HUES64 (cell line): ENCODE measurements around the gene AHCYL2.
"Not testable (repeated sequence)": the region's sequence is repeated elsewhere in the genome, so short reads cannot be mapped to it uniquely, and the experiment has no call there.

ENCODE experiments used
- H3K27ac ChIP-seq: 2 replicates; pipeline ENCODE4 v1.7.0; 2013; ENCODE audit warnings: low read depth, low read length, inconsistent platforms
- H3K27me3 ChIP-seq: 2 replicates; pipeline ENCODE4 v1.6.1; 2013; ENCODE audit warnings: mild to moderate bottlenecking, low read length; ENCODE audit not compliant: insufficient read depth
- H3K36me3 ChIP-seq: 2 replicates; pipeline ENCODE4 v1.6.1; 2013; ENCODE audit warnings: mild to moderate bottlenecking, low read length; ENCODE audit not compliant: insufficient read depth
- H3K4me1 ChIP-seq: 2 replicates; pipeline ENCODE4 v1.6.1; 2013; ENCODE audit warnings: mild to moderate bottlenecking, low read length, moderate library complexity; ENCODE audit not compliant: insufficient read depth
- H3K4me3 ChIP-seq: 2 replicates; pipeline ENCODE4 v1.5.1; 2013; ENCODE audit warnings: mild to moderate bottlenecking, low read length, moderate library complexity
- H3K9ac ChIP-seq: 2 replicates; pipeline ENCODE4 v1.6.1; 2013; ENCODE audit warnings: mild to moderate bottlenecking, low read depth, low read length
- H3K9me3 ChIP-seq: 2 replicates; pipeline ENCODE4 v1.6.1; 2013; ENCODE audit warnings: low read depth, low read length; ENCODE audit not compliant: insufficient read depth
- WGBS: fragments of 150-250, 120-280 bp; methylation state at CpG from one replicate; pipeline ENCODE4 v1.1.7; 2013; ENCODE audit warnings: missing lambda C conversion rate; 5-methylcytosine and 5-hydroxymethylcytosine counted together

Gene AHCYL2

GRCh38 chr7:129464194-129464593 is 239.4 kb downstream of the AHCYL2 start:
- Histone ChIP-seq H3K27ac (no peak overlapping the region), H3K36me3 (peaks cover 69% of the 10 kb centered on the region), H3K9me3 (no peaks in the 10 kb centered on the region), H3K4me3 (no peak overlapping the region), H3K27me3 (no peaks in the 10 kb centered on the region), H3K9ac (no peak overlapping the region), H3K4me1 (no peaks in the 10 kb centered on the region)
- 91% methylated on average over 4 of the region's 4 CpGs for WGBS

- H3K9me3 ChIP-seq, result no peaks in the 10 kb centered on the region
- no peak overlapping the region for H3K9ac ChIP-seq
- no peaks in the 10 kb centered on the region for H3K27me3 ChIP-seq
- H3K4me3 ChIP-seq, result no peak overlapping the region
- H3K4me1 ChIP-seq, result peaks cover 6% of the 10 kb centered on the region
- WGBS, result 90% methylated on average over 2 of the region's 2 CpGs
- H3K27ac ChIP-seq, result no peak overlapping the region
- H3K36me3 ChIP-seq, result peaks cover 60% of the 10 kb centered on the region
Observed at GRCh38 chr7:129465080-129465479, 240.2 kb downstream of the AHCYL2 start.

GRCh38 chr7:129466796-129467195 is 242.0 kb downstream of the AHCYL2 start:
- Histone ChIP-seq H3K9me3 (no peaks in the 10 kb centered on the region), H3K27ac (no peak overlapping the region), H3K36me3 (peaks cover 45% of the 10 kb centered on the region), H3K4me3 (no peak overlapping the region), H3K27me3 (no peaks in the 10 kb centered on the region), H3K9ac (no peak overlapping the region), H3K4me1 (peaks cover 17% of the 10 kb centered on the region)
- 85% methylated on average over 2 of the region's 3 CpGs for WGBS

GRCh38 chr7:129468087-129468486 is 243.3 kb downstream of the AHCYL2 start:
- WGBS, result 100% methylated on average over 1 of the region's 1 CpG
- Histone ChIP-seq H3K4me3 (no peak overlapping the region), H3K9me3 (no peaks in the 10 kb centered on the region), H3K9ac (no peak overlapping the region), H3K4me1 (peaks cover 17% of the 10 kb centered on the region), H3K27me3 (no peaks in the 10 kb centered on the region), H3K27ac (no peak overlapping the region), H3K36me3 (peaks cover 34% of the 10 kb centered on the region)

GRCh38 chr7:129468547-129468946 is 243.7 kb downstream of the AHCYL2 start:
- H3K9ac ChIP-seq, result no peak overlapping the region
- H3K27me3 ChIP-seq, result no peaks in the 10 kb centered on the region
- 94% methylated on average over 4 of the region's 4 CpGs for WGBS
- peaks cover 17% of the 10 kb centered on the region for H3K4me1 ChIP-seq
- H3K27ac ChIP-seq, result no peak overlapping the region
- H3K36me3 ChIP-seq, result peaks cover 34% of the 10 kb centered on the region
- no peak overlapping the region for H3K4me3 ChIP-seq
- no peaks in the 10 kb centered on the region for H3K9me3 ChIP-seq

- H3K36me3 ChIP-seq, result peaks cover 24% of the 10 kb centered on the region
- H3K4me3 ChIP-seq, result no peak overlapping the region
- no peaks in the 10 kb centered on the region for H3K9me3 ChIP-seq
- no peak overlapping the region for H3K27ac ChIP-seq
- H3K9ac ChIP-seq, result no peak overlapping the region
- peaks cover 17% of the 10 kb centered on the region for H3K4me1 ChIP-seq
- H3K27me3 ChIP-seq, result no peaks in the 10 kb centered on the region
Observed at GRCh38 chr7:129469930-129470329, 245.1 kb downstream of the AHCYL2 start.

GRCh38 chr7:129470411-129470810 is 245.6 kb downstream of the AHCYL2 start:
- Histone ChIP-seq H3K9me3 (no peaks in the 10 kb centered on the region), H3K4me1 (peaks cover 17% of the 10 kb centered on the region), H3K4me3 (no peak overlapping the region), H3K27ac (no peak overlapping the region), H3K9ac (no peak overlapping the region; the same call in 1 of the 2 replicates), H3K36me3 (peaks cover 21% of the 10 kb centered on the region), H3K27me3 (no peaks in the 10 kb centered on the region)
- 100% methylated on average over 1 of the region's 1 CpG for WGBS

- Histone ChIP-seq H3K27me3 (no peaks in the 10 kb centered on the region), H3K27ac (no peak overlapping the region), H3K9me3 (no peaks in the 10 kb centered on the region), H3K4me1 (peaks cover 17% of the 10 kb centered on the region), H3K36me3 (peaks cover 13% of the 10 kb centered on the region), H3K9ac (no peak overlapping the region), H3K4me3 (no peak overlapping the region)
Observed at GRCh38 chr7:129471402-129471827, 246.6 kb downstream of the AHCYL2 start.

GRCh38 chr7:129475931-129476330 is 251.1 kb downstream of the AHCYL2 start:
- H3K9ac ChIP-seq, H3K9me3 ChIP-seq, H3K4me3 ChIP-seq, H3K27me3 ChIP-seq, H3K4me1 ChIP-seq, H3K27ac ChIP-seq: not testable (repeated sequence)
- peaks cover 10% of the 10 kb centered on the region for H3K36me3 ChIP-seq
- 94% methylated on average over 27 of the region's 27 CpGs for WGBS

- H3K4me1 ChIP-seq, H3K4me3 ChIP-seq, H3K9ac ChIP-seq, H3K27ac ChIP-seq, H3K9me3 ChIP-seq, H3K27me3 ChIP-seq: not testable (repeated sequence)
- peaks cover 12% of the 10 kb centered on the region; the same call in 1 of the 2 replicates for H3K36me3 ChIP-seq
- 96% methylated on average over 20 of the region's 27 CpGs for WGBS
Observed at GRCh38 chr7:129476398-129476797, 251.6 kb downstream of the AHCYL2 start.
